Neural progenitor cell (in vitro differentiated cells): ENCODE results near the gene YKT6.

Experiments used
- EZH2phosphoT487 ChIP-seq: fragments of 200-600 bp; sonication (generic); IDR thresholded peaks from 2 replicates; pipeline ENCODE4 v1.6.1; 2017; ENCODE audit warnings: antibody characterized with exemption
- TF ChIP-seq, protein P1 (sequence below): fragments of 200-600 bp; sonication (generic); IDR thresholded peaks from 2 replicates; pipeline ENCODE4 v1.5.1; 2017; ENCODE audit warnings: antibody characterized with exemption, mild to moderate bottlenecking

DNA sequence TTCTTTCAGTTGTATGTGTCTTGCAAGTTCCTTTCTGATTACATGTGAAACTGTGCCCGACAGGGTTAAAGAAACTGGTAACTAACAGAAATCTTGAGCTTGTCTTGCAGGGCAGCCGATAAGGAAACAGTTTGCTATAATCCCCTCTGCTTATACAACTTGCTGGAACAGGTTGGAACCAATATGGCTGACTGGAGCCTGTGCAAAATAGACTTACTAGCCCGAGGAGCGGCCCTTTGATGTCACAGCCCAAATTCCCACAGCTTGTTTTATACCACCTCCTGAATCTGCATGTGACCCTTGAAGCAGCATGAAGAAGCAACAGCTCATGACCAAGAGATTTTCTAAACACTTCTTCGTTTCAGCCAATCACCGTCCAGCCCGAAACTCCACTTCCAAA, 3.3 kb upstream of the YKT6 start:
- TF ChIP-seq, protein P1, sequence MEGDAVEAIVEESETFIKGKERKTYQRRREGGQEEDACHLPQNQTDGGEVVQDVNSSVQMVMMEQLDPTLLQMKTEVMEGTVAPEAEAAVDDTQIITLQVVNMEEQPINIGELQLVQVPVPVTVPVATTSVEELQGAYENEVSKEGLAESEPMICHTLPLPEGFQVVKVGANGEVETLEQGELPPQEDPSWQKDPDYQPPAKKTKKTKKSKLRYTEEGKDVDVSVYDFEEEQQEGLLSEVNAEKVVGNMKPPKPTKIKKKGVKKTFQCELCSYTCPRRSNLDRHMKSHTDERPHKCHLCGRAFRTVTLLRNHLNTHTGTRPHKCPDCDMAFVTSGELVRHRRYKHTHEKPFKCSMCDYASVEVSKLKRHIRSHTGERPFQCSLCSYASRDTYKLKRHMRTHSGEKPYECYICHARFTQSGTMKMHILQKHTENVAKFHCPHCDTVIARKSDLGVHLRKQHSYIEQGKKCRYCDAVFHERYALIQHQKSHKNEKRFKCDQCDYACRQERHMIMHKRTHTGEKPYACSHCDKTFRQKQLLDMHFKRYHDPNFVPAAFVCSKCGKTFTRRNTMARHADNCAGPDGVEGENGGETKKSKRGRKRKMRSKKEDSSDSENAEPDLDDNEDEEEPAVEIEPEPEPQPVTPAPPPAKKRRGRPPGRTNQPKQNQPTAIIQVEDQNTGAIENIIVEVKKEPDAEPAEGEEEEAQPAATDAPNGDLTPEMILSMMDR, result no peak
- TF ChIP-seq EZH2phosphoT487, result no peak
